COLO668 (cell line): Measurements from ENCODE around the gene DDN.
A peak's percentile ranks its signal among the peaks of the same experiment; 100 is the strongest.

ENCODE experiments used
- DNase-seq: peaks from one replicate; lab custom pipeline; 2025; ENCODE audit not compliant: unreplicated experiment; lab: John Stamatoyannopoulos, UW

Gene DDN

DNA sequence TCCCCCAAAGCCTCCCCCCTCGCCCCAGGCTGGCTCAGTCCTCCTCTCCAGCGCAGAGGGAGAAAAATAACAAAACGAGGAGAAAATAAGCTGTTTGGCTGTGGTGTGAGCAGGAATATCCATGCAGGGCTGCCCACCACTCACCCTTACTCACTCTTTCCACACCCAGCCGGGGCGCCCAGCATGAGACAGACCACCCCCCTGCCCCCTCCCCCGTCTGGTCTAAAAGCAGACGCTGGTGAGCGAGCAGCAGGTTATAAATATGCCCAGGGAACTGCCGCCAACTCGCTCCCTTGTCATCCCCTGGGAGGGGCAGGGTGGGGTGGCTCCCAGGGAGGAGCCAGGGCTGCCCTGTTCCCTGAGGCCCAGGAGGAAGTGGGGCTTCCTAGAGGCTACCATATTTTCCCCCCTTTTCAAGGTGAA is 13.7 kb downstream of the DDN start:
- DNase-seq: no peak

DNA sequence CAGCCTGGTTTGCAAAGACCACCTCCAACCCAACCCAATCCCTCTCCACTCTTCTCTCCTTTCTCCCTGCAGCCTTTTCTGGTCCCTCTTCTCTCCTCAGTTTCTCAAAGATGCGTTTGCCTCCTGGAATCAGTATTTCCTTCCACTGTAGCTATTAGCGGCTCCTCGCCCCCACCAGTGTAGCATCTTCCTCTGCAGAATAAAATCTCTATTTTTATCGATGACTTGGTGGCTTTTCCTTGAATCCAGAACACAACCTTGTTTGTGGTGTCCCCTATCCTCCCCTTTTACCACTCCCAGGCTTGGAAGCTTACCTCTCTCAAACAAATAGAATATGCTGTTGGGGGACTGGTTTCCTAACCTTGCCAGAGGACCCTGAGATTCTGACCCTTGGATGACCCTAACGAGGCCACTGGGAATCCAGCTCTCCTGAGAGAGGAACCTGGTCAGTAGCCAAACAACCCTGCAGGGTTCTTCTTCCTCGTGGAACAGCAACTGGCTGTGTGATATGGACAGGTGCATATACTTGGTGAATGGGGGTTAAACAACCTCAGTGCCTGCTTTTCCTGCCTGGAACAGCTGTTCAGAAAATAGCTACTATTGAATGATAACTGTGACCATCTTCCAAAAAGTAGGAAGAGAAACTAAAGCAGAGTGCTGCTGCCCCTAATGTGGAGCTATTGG is 16.6 kb downstream of the DDN start:
- no peak for DNase-seq

DNA sequence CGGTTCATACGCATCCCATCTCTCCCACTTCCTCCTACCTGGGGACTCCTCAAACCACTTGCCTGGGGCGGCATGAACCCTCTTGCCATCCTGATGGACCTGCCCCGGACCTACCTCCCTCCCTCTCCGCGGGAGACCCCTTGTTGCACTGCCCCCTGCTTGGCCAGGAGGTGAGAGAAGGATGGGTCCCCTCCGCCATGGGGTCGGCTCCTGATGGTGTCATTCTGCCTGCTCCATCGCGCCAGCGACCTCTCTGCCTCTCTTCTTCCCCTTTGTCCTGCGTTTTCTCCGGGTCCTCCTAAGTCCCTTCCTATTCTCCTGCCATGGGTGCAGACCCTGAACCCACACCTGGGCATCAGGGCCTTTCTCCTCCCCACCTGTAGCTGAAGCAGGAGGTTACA is 17.4 kb downstream of the DDN start:
- no peak for DNase-seq

DNA sequence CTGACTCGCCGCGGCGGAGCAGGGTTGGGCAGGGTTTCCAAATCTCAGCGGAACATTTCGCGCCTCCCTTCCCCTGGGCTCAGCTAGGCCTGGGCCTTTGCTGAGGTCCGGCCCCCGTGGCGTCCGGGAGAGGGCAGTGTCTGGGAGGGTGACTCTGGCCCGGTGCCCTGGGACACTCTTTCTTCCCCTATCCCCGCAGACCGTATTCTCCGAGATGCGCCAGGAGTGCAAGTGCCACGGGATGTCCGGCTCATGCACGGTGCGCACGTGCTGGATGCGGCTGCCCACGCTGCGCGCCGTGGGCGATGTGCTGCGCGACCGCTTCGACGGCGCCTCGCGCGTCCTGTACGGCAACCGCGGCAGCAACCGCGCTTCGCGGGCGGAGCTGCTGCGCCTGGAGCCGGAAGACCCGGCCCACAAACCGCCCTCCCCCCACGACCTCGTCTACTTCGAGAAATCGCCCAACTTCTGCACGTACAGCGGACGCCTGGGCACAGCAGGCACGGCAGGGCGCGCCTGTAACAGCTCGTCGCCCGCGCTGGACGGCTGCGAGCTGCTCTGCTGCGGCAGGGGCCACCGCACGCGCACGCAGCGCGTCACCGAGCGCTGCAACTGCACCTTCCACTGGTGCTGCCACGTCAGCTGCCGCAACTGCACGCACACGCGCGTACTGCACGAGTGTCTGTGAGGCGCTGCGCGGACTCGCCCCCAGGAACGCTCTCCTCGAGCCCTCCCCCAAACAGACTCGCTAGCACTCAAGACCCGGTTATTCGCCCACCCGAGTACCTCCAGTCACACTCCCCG is 18.0 kb downstream of the DDN start:
- peak; percentile 15 for DNase-seq

DNA sequence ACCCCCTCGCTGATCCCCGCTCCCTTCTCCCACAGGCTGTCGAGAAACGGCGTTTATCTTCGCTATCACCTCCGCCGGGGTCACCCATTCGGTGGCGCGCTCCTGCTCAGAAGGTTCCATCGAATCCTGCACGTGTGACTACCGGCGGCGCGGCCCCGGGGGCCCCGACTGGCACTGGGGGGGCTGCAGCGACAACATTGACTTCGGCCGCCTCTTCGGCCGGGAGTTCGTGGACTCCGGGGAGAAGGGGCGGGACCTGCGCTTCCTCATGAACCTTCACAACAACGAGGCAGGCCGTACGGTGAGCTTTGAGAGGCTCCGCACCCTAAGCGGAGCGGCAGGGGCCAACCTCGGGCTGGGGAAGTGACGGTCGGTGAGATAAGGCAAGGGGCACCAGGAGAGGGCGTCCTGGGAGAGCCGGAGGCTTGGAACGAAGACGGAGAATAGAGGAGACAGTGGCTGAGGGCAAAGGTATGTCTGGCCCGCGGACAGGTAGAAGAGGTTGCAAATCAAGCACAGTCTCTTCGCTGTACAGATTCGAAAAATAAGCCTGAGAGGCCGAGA is 18.7 kb downstream of the DDN start:
- peak; percentile 14 for DNase-seq

DNA sequence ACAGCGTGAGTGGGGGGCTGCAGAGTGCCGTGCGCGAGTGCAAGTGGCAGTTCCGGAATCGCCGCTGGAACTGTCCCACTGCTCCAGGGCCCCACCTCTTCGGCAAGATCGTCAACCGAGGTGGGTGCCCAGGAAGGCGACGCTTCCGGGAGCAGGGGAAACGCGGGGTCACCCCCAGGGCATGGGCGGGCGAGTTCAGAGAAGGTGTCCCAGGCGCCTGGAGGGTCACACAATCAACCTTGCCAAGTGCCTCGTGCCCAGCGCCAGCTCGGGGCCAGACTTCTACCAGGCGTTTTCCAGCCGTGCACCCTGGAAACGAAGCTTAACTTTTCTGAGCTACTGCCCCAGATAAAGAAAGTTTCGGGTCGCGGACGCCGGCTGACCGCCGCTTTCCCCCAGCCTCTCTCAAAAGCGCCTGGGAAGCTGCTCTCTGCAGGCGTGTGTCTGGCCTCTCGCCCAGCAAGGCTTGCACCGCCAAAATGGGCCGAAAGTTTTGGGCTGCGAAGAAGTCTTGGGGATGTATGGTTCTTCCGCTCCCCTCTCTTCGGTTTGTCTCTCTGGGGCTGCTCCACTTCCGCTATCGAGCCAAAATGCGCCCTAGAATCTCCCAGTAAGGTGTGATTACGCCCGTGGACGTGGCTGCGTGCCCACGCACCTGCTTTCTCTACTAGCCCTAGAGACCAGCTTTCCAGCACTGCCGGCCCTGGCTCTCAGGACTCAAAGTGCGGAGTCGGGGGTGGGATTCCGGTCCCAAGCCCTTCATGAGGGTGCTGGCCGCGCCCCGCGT is 19.4 kb downstream of the DDN start:
- DNase-seq: no peak

DNA sequence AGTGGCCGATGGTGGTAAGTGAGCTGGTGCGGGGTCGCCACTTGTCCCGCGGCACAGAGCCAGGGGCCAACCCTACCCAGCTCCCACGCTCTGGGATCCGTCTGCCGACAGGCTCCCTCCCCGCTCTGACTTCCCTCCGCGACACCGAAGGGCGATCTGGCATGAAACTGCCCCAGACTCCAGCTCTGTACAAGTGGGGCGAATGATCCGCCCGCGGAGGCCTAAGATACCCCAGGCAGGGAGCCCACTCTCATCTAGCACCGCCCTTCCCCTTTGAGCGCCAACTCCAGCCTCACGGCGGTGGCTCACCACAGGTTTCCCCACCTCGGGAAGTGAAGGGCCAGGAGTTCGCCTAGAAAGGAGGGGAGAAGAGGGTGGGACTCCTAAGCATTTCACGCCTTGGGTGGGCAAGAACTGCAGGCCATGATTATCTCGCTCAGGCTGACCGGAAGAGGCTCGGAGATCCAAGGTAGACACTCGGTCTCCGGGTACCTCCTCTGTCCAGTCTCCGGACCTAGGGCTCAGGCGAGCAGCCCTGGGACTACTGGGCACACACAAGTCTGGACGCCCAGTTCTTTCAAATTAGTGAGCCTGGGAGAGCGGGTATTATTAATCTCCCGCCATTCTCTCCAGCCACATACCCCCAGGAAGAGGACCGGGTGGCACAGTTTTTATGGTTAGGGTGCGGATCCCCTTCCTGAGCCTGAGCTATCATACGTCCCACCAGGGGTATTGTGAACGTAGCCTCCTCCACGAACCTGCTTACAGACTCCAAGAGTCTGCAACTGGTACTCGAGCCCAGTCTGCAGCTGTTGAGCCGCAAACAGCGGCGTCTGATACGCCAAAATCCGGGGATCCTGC is 20.2 kb downstream of the DDN start:
- no peak for DNase-seq

DNA sequence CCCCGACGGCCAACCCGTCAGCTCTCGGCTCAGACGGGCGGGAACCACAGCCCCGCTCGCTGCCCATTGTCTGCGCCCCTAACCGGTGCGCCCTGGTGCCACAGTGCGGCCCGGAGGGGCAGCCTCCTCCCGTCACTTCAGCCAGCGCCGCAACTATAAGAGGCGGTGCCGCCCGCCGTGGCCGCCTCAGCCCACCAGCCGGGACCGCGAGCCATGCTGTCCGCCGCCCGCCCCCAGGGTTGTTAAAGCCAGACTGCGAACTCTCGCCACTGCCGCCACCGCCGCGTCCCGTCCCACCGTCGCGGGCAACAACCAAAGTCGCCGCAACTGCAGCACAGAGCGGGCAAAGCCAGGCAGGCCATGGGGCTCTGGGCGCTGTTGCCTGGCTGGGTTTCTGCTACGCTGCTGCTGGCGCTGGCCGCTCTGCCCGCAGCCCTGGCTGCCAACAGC is 20.9 kb downstream of the DDN start, which contains the start of gene WNT1:
Gene WNT1, plus strand, starts transcription at position 32 of the 450 bp plus-strand sequence. Its CDS starts 329 bp downstream, at position 361.
- no peak for DNase-seq

DNA sequence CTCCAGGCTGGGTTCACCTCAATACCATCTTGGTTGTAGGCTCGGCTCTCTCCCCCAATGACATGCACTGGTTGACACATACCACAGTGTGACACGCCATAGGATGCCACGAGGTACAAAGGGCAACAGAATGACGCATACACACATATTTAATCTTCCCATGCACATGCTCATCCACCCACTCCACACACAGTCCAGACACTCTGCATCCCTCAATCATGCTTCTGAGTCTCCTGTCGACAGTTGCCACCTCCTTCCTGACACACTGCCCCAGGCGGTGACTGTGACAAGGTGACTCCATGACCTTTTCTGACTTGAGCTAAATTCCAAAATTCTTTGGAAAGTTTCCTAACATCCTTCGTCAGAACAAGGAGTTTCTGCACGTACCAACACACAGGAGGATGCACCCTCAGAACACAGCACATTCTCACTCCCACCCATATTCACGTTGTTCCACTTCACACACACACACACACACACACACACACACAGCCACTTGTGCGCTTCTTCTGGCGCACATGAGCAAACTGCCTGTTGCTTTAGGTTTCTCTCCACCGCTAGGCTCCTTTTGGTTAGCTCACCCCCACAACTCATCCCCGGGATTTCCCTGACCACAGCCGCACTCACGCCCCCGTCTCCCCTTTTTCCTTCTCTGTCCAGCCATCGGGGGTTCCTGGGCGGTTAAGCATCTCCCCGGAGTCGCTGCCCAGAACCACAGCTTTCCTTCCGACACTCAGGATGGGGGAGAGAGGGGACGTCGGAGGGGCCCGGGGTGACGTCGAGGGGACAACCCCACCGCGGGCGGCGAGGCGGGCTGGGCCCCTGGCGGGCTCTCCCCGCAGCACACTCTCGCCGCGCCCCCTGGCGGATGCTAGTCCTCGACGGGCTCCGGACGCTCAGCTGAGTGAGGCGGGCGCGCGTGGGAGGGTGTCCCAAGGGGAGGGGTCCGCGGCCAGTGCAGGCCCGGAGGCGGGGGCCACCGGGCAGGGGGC is 21.6 kb downstream of the DDN start:
- DNase-seq: peak; percentile 63

DNA sequence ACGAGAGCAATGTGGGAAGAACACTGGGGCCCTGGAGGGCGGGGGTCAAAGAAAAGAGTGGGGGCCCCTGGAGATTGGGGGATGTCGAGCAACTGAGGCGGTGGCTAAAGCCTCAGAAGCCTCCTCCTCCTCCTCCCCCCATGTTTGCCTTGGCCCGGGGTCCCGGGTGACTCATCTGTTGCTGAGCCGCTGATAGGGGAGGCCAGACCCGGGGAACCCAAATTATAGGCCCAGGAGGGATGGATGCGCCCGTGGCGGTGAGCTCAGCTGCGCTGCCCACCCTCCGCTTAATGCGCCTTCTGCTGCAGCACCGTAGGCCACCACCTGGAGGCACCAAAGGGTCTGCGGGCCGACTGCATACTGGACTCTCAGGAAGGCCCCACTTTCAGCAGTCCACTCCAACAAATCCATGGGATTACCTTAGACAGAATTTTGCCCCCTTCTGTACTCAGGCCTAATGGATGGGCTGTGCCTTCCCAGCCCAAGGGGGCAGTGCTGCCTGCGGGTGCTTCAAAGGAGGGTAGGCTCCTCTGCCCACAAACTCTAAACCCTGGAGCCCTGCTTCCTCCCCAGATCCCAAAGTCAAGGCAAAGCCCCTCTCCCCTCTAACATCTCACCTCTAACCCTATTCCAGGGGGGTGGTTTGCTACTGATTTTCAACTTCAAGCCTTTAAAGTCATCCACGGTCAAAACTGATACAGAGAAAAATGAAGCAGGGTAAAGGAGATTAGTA is 25.1 kb downstream of the DDN start:
- no peak for DNase-seq

DNA sequence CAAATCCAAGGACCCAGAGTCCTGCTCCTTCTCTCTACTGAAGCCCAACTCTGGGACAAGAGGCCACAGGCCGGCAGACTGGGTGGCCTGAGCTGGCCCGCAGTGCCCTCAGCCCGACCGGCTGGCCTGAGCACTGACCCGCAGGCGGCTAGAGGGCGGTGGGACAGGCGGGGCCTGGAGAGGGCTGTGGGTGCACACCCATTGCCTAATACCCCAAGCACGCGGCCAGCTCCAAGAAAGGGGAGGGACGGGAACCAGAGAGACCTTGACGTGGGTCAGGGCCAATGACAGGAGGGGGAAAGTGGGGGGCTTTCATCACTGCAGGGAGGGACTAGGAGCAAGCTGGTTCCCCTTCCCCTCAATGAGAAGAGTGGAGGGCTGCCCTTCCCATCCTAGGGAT is 25.6 kb downstream of the DDN start:
- no peak for DNase-seq

DNA sequence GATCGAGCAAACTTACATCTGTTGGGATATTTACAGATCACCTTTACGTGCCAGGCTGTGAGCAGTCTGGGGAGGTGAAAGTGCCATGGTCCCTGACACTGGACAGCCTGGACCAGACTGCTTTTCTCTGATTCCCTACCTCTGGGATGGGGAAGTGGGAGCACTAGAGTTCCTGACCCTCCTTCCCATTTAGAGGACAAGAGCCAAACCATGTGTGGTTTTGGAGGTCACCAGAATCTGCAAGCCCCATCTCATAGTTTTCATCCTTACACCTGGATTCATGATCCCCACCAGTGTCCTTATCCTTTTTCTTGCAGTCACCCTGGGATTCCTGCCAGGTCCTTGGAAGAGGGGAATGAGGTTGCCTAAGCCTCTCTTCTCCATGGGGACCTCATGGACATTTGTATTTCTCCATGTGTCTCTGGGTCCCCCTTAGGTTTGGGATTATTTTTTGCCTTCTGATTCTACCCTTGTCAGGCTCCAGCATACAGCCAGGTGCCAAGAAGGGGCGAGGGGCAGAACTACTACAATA is 26.2 kb downstream of the DDN start:
- DNase-seq: no peak

DNA sequence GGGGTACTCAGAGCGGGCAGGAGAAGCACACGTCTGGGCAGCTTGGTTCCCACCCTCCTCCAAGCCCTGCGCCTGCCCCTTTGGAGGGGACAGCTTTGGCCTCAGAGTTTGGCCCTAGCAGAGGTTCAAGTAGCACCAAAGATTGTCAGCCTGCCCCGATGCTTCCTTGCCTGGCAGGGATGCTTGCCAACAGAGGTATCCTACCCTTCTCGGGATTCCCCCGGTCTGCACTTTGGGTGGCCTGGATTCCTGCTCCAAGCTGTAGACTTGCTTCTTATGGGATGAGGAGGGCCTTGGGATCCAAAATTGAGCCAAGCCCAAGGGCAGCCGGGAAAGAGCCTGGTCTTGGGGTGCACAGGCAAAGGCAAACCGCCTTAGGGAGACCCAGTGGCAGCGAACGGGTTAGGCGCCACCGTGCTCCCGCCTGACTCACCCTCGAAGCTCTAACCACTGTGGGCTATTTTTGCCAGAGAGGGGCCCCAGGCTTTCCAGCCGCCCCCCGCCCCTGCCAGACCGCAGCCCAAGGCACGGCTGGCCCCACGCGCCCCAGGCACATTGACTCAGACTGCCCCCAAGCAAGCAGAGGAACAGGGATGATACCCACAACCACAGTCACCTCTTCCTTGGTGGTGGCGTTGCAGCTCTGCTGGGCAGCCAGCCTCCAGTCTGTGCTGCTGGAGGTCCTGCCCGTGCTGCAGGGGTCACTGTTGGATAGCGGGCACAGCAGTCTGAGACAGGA is 26.8 kb downstream of the DDN start:
- no peak for DNase-seq

DNA sequence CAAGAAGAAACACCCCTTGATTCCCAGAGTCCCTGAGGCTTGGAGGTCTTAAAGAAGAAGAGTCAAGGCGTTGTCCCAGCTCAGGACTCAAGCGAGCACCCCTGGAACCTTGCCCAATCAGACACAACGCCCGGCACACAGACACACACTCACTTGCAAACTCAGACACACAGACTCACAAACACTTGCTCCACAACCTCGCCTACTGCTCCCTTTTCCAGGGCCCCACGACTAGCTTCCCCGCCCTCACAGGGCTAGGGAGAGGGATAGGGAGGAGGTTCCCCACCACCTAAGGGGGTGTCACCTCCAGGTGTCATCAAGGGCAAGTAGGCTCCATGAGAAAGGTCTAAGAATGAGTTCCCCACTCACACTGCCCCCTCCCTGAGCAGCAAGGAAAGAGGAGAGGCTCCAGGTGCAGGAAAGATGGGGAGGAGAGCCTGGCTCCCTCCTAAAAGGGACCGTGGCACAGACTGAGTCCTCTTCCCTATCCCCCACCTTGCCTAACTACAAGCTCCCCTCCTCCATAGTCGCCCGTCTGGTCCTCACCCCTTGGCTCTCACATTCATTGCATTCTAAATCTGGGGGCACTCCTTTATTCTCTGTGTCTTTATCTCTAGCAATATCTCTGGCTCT is 28.4 kb downstream of the DDN start:
- DNase-seq: no peak

DNA sequence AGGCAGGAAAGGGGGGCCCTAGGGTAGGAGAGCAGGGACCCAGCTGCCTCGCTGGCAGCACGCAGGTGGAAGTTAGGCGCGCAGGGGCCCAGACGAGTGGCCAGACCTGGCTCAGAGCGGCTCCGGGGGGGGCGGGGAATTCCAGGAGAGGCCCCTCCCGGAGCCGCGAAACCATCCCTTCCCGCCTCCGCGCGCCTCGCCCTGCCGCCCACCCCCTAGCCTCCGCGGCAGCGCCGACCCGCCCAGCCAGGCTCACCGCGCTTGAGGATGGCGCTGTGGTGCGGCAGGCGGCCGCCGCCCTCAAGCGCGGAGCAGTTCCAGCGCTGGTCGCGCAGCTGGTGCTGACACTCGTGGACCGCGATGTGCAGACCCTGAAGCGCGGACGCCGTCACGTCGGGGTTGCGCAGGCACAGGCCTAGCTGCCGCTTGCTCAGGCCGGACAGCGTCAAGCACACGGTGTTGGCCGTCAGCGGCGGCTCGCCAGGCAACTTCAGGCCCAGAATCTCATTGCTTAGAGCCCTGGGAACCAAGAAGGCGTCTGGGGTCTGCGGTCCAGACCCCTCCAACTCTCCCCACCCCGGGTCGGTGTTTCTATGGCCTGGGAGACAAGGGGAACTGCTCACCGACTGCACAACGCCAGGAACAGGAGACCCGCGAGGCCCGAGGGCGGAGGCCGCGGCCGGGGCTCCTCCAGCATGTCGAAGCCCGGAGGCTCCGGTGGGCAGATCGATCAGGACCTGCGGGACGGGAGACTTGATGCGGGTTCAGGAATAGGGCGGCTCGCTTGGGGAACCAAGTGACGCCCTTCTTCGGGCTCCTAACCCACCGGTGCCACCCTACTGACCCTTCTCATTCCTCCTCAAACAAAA is 29.1 kb downstream of the DDN start:
- DNase-seq: peak; percentile 50

DNA sequence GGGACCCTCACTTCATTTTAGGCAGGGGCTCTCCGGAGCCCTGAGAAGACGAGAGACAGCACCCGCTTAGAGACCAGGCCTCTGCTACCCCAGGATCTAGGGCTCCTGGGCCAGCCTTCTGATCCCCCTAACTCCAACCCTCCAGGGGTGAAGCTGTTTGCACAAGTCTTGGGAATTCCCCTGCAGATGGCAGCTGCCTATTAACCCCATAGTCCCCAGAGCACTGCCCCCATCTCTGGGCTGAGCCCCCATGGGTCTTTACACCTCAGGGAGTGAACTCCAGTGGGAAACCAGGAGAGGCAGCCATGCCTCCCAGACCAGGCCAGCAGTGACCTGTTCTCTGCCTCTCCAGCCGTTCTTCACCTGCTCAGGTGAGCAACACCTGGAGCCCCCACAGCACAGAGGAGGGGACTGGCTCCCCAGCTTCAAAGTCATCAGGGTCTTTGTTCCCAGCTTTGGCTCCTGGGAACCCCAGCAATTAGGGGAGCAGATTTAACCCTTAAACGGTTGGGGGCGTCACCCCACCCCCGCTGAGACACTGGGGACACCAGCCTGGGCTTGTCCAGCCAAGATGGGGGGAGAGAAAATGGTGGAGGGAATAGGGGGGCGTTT is 29.9 kb downstream of the DDN start:
- DNase-seq: peak; percentile 32
